ENCODE measurements around the gene NBPF1. TPM values are rescaled to one million over a fixed set of nuclear protein-coding genes. Genes with fewer than 3 reads are reported as not detected.
A peak's percentile ranks its signal among the peaks of the same experiment; 100 is the strongest.
"Not testable (repeated sequence)": the region's sequence is repeated elsewhere in the genome, so short reads cannot be mapped to it uniquely, and the experiment has no call there.

The NBPF1 gene
- total RNA-seq, 1 experiment from 2014 or later, result 27.7 TPM

DNA sequence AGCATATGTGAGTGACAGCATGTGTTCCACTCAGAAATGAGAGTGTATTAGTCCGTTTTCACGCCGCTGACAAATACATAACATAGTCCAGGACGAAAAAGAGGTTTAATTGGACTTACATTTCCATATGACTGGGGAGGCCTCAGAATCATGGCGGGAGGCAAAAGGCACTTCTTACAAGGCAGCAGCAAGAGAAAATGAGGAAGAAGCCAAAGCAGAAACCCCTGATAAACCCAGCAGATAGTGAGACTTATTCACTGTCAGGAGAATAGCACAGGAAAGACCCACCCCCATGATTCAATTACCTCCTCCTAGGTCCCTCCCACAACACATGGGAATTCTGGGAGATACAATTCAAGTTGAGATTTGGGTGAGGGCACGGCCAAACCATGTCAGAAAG, 75.8 kb downstream of the NBPF1 start:
- H4K5ac ChIP-seq (ENCODE audit: insufficient read length, low read depth, low read length); H3K36me3 Mint-ChIP-seq (ENCODE audit: insufficient read depth in 1 of 3, low read depth in 3 of 3); H2BK15ac ChIP-seq (ENCODE audit: low read depth, low read length); H3T11ph ChIP-seq (ENCODE audit: low read length); H3K9ac ChIP-seq (ENCODE audit: extremely low read depth, insufficient read length, low read length); H3K56ac ChIP-seq (ENCODE audit: insufficient read length, low read depth, low read length); H3K23me2 ChIP-seq (ENCODE audit: insufficient read length, low read depth, low read length, poor library complexity, severe bottlenecking); H3K27me3 ChIP-seq (ENCODE audit: insufficient read depth, low read length); H4K20me1 ChIP-seq (ENCODE audit: control insufficient read depth, insufficient read depth, insufficient read length); H3K79me2 ChIP-seq (ENCODE audit: insufficient read depth, low read length); H2BK20ac ChIP-seq (ENCODE audit: low read depth, low read length, poor library complexity, severe bottlenecking); H3K27ac Mint-ChIP-seq; H2BK120ac ChIP-seq (ENCODE audit: low read depth, low read length, poor library complexity, severe bottlenecking); H2AFZ ChIP-seq (ENCODE audit: low read length); H3K23ac ChIP-seq (ENCODE audit: insufficient read length, low read depth, low read length); H3K9me3 ChIP-seq (ENCODE audit: control insufficient read depth, low read depth, low read length); H2BK12ac ChIP-seq (ENCODE audit: insufficient read length, low read depth, low read length); H3K4ac ChIP-seq (ENCODE audit: low read depth, low read length); H3K4me2 ChIP-seq (ENCODE audit: insufficient read depth, insufficient read length, low read length); H4K8ac ChIP-seq (replicated peaks; ENCODE audit: insufficient read length, low read depth, low read length); H4K91ac ChIP-seq (ENCODE audit: insufficient read length, low read depth, low read length); H3K4me3 Mint-ChIP-seq; H2AK5ac ChIP-seq (ENCODE audit: insufficient read length, low read length); H3K79me1 ChIP-seq (ENCODE audit: insufficient read depth, low read depth, low read length, poor library complexity, severe bottlenecking); DNase-seq; H3K18ac ChIP-seq (ENCODE audit: insufficient read length, low read depth, low read length); H3K27ac ChIP-seq (ENCODE audit: insufficient read length, low read depth, low read length); H3K9me3 Mint-ChIP-seq; H3K14ac ChIP-seq (ENCODE audit: insufficient read depth, low read length); H2BK5ac ChIP-seq (ENCODE audit: insufficient read length, low read length); H3K4me1 ChIP-seq (ENCODE audit: insufficient read depth, low read length): not testable (repeated sequence)
- H3K4me1 Mint-ChIP-seq, result peaks cover 21 to 22% of the 10 kb centered on the region in 2 experiments
- H3K27me3 Mint-ChIP-seq (ENCODE audit: low read depth), result peaks cover 32% of the 10 kb centered on the region
- WGBS (ENCODE audit: extremely low coverage, insufficient read length, low lambda C conversion rate), result no CpG with 5 or more reads among the region's 6 CpGs

DNA sequence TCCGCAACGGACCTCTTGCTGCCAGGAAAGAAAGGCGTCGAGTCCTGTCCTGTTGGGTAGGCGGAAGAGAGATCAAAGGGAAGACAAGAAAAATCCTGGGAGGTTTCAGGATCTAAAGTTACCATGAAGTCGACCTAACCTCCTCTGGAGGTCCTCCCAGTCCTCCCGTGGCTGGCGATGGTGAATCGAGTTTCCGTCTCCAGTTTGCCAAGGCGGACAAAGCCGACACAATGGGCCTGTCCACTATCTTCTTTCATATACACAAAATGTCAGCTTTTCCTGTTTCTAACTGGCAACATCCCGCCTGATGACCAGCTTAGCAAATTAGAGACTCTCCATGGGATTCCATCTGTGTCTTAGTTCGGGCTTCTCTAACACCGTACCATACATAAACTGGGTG, 76.6 kb downstream of the NBPF1 start:
- H4K91ac ChIP-seq (ENCODE audit: insufficient read length, low read depth, low read length); H3K79me2 ChIP-seq (ENCODE audit: insufficient read depth, low read length); H3K27ac ChIP-seq (ENCODE audit: insufficient read length, low read depth, low read length); H4K8ac ChIP-seq (replicated peaks; ENCODE audit: insufficient read length, low read depth, low read length); H3K18ac ChIP-seq (ENCODE audit: insufficient read length, low read depth, low read length); H2AK5ac ChIP-seq (ENCODE audit: insufficient read length, low read length); H2BK120ac ChIP-seq (ENCODE audit: low read depth, low read length, poor library complexity, severe bottlenecking); H3K9me3 Mint-ChIP-seq; H2BK5ac ChIP-seq (ENCODE audit: insufficient read length, low read length); H4K20me1 ChIP-seq (ENCODE audit: control insufficient read depth, insufficient read depth, insufficient read length); H3K23ac ChIP-seq (ENCODE audit: insufficient read length, low read depth, low read length); DNase-seq; H2BK15ac ChIP-seq (ENCODE audit: low read depth, low read length); H3K4me2 ChIP-seq (ENCODE audit: insufficient read depth, insufficient read length, low read length); H2AFZ ChIP-seq (ENCODE audit: low read length); H3T11ph ChIP-seq (ENCODE audit: low read length); H3K4ac ChIP-seq (ENCODE audit: low read depth, low read length); H3K9me3 ChIP-seq (ENCODE audit: control insufficient read depth, low read depth, low read length); H4K5ac ChIP-seq (ENCODE audit: insufficient read length, low read depth, low read length); H3K27me3 ChIP-seq (ENCODE audit: insufficient read depth, low read length); H3K9ac ChIP-seq (ENCODE audit: extremely low read depth, insufficient read length, low read length); H3K79me1 ChIP-seq (ENCODE audit: insufficient read depth, low read depth, low read length, poor library complexity, severe bottlenecking); H2BK12ac ChIP-seq (ENCODE audit: insufficient read length, low read depth, low read length); H3K27ac Mint-ChIP-seq; H3K36me3 Mint-ChIP-seq (ENCODE audit: insufficient read depth in 1 of 3, low read depth in 3 of 3); H2BK20ac ChIP-seq (ENCODE audit: low read depth, low read length, poor library complexity, severe bottlenecking); H3K56ac ChIP-seq (ENCODE audit: insufficient read length, low read depth, low read length); H3K14ac ChIP-seq (ENCODE audit: insufficient read depth, low read length); H3K4me1 ChIP-seq (ENCODE audit: insufficient read depth, low read length); H3K23me2 ChIP-seq (ENCODE audit: insufficient read length, low read depth, low read length, poor library complexity, severe bottlenecking): not testable (repeated sequence)
- H3K27me3 Mint-ChIP-seq (ENCODE audit: low read depth), result peaks cover 34% of the 10 kb centered on the region
- H3K4me3 Mint-ChIP-seq, result peak overlapping the region; percentile 86 to 93
- WGBS (ENCODE audit: extremely low coverage, insufficient read length, low lambda C conversion rate), result no CpG with 5 or more reads among the region's 15 CpGs
- H3K4me1 Mint-ChIP-seq, result peaks cover 26 to 27% of the 10 kb centered on the region in 2 experiments
